CD4-positive, CD25-positive, alpha-beta regulatory T cell (primary cell): ENCODE measurements around the gene GPX3. TPM values are rescaled to one million over a fixed set of nuclear protein-coding genes. Genes with fewer than 3 reads are reported as not detected.

Experiments
- ATAC-seq, 2 donors: fragments of 150-1000 bp; cut with Tn5 transposase; one replicate each; pipeline ENCODE4 v1.10.0; 2021; ENCODE audit warnings: low read depth in 2 of 2, moderate number of reproducible peaks in 2 of 2, moderate library complexity in 1 of 2
- DNase-seq, 3 donors: peaks; one replicate each; pipeline versions ENCODE4 v3.0.0 to v3.0.0-alpha.2; 2012 to 2022; ENCODE audit warnings: mixed read lengths in 1 of 3
- H3K27ac ChIP-seq: one replicate; pipeline ENCODE4 v1.7.0; 2013; ENCODE audit warnings: mild to moderate bottlenecking, low read length; ENCODE audit not compliant: insufficient read depth, poor library complexity, severe bottlenecking
- H3K27me3 ChIP-seq: one replicate; pipeline ENCODE4 v1.7.0; 2013; ENCODE audit warnings: low read length; ENCODE audit not compliant: control insufficient read depth, insufficient read depth
- H3K36me3 ChIP-seq: one replicate; pipeline ENCODE4 v1.7.0; 2013; ENCODE audit warnings: mild to moderate bottlenecking, low read length, moderate library complexity; ENCODE audit not compliant: control insufficient read depth, insufficient read depth
- H3K4me1 ChIP-seq: 2 replicates; pipeline ENCODE4 v1.7.0; 2013; ENCODE audit warnings: mild to moderate bottlenecking, low read length; ENCODE audit not compliant: insufficient read depth, control insufficient read depth, poor library complexity, severe bottlenecking
- H3K4me3 ChIP-seq: one replicate; pipeline ENCODE4 v1.7.0; 2013; ENCODE audit warnings: low read depth, mild to moderate bottlenecking, low read length, moderate library complexity
- H3K9me3 ChIP-seq, 2 experiments: 1 replicate in 1 of 2; 2 replicates in 1 of 2; pipeline ENCODE4 v1.7.0; 2013; ENCODE audit warnings: low read length in 2 of 2, mild to moderate bottlenecking in 1 of 2, moderate library complexity in 1 of 2; ENCODE audit not compliant: control insufficient read depth in 2 of 2
- H3K27ac Mint-ChIP-seq, 3 donors: one replicate each; pipeline ENCODE4 v1.8.0; 2020 to 2022; ENCODE audit warnings: mild to moderate bottlenecking in 3 of 3, mixed read lengths in 3 of 3, moderate library complexity in 2 of 3
- H3K27me3 Mint-ChIP-seq: one replicate; pipeline ENCODE4 v1.8.0; 2022; ENCODE audit warnings: mild to moderate bottlenecking, mixed read lengths
- H3K36me3 Mint-ChIP-seq: one replicate; pipeline ENCODE4 v1.8.0; 2020; ENCODE audit warnings: mixed read lengths
- H3K4me1 Mint-ChIP-seq, 4 donors: one replicate each; pipeline ENCODE4 v1.8.0; 2020 to 2022; ENCODE audit warnings: mixed read lengths in 4 of 4, mild to moderate bottlenecking in 1 of 4
- H3K4me3 Mint-ChIP-seq, 4 donors: one replicate each; pipeline ENCODE4 v1.8.0; 2020 to 2022; ENCODE audit warnings: mild to moderate bottlenecking in 4 of 4, mixed read lengths in 4 of 4, moderate library complexity in 3 of 4
- H3K9me3 Mint-ChIP-seq, 7 donors: one replicate each; pipeline ENCODE4 v1.8.0; 2020 to 2022; ENCODE audit warnings: mixed read lengths in 7 of 7, mild to moderate bottlenecking in 3 of 7, moderate library complexity in 2 of 7
- polyA plus RNA-seq, 4 donors: library from polyadenylated mRNA; unstranded; fragments of 300-500 nt; fragmentation: Illumina TruSeq; gene quantifications; one replicate each; pipeline ENCODE4 v1.2.3, GENCODE V29; 2021
- total RNA-seq: library from RNA; stranded (reverse); gene quantifications from one replicate; pipeline ENCODE4 v1.2.3, GENCODE V29; 2022

GPX3 gene
- total and polyA plus RNA-seq, 5 donors from 2014 or later: 0.52 to 1.3 (median 1.0) TPM

GRCh38 chr5:151037561-151038411, 17.4 kb downstream of the GPX3 start:
- H3K9me3 ChIP-seq: no peaks in the 10 kb centered on the region
- H3K27me3 ChIP-seq: no peaks in the 10 kb centered on the region
- Mint-ChIP-seq H3K4me3 (no peak overlapping the region), H3K27ac (peak overlapping the region in 1 of 3 donors; percentile 59), H3K9me3 (no peaks in the 10 kb centered on the region), H3K27me3 (no peaks in the 10 kb centered on the region), H3K36me3 (peaks cover 48% of the 10 kb centered on the region), H3K4me1 (no peaks in the 10 kb centered on the region)
- no peak overlapping the region for H3K4me3 ChIP-seq
- no peak overlapping the region for H3K27ac ChIP-seq
- no peak for ATAC-seq
- DNase-seq: no peak
- peaks cover 97% of the 10 kb centered on the region for H3K36me3 ChIP-seq
- no peaks in the 10 kb centered on the region for H3K4me1 ChIP-seq

DNA sequence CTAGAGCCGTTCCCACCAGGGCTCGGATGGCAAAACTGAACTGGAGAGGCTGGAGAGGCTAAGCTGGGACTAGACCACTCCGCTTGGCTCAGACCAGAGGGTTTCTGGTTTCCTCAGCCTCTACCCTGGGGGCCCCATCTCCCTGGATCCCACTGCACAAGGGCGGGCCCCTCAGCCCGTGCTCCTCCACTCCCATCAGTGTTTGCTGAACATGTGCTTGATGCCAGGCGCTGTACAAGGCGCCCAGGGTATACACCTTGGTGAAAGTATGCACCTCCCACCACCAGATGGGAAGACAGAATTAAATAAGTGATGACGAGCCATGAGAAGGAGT, 18.0 kb downstream of the GPX3 start:
- H3K4me1 Mint-ChIP-seq: no peaks in the 10 kb centered on the region
- Histone ChIP-seq H3K27me3 (no peaks in the 10 kb centered on the region), H3K4me1 (no peaks in the 10 kb centered on the region), H3K27ac (no peak overlapping the region), H3K36me3 (peaks cover 99% of the 10 kb centered on the region), H3K9me3 (no peaks in the 10 kb centered on the region), H3K4me3 (no peak overlapping the region)
- H3K9me3 Mint-ChIP-seq: no peaks in the 10 kb centered on the region
- ATAC-seq (no peak), DNase-seq (no peak)
- H3K27me3 Mint-ChIP-seq: no peaks in the 10 kb centered on the region
- H3K27ac Mint-ChIP-seq: peak overlapping the region in 2 of 3 donors; percentile 56 to 80
- no peak overlapping the region for H3K4me3 Mint-ChIP-seq
- peaks cover 53% of the 10 kb centered on the region for H3K36me3 Mint-ChIP-seq

- no peaks in the 10 kb centered on the region for H3K9me3 ChIP-seq
- no peak for DNase-seq
- no peaks in the 10 kb centered on the region for H3K27me3 ChIP-seq
- peaks cover 52% of the 10 kb centered on the region for H3K36me3 Mint-ChIP-seq
- peak overlapping the region in 2 of 3 donors; percentile 56 to 80 for H3K27ac Mint-ChIP-seq
- no peak overlapping the region for H3K27ac ChIP-seq
- H3K36me3 ChIP-seq: peaks cover 99% of the 10 kb centered on the region
- H3K4me3 Mint-ChIP-seq: no peak overlapping the region
- ATAC-seq: no peak
- no peak overlapping the region for H3K4me3 ChIP-seq
- no peaks in the 10 kb centered on the region for H3K27me3 Mint-ChIP-seq
- no peaks in the 10 kb centered on the region for H3K9me3 Mint-ChIP-seq
- no peaks in the 10 kb centered on the region for H3K4me1 Mint-ChIP-seq
- H3K4me1 ChIP-seq: no peaks in the 10 kb centered on the region
These were observed 18.4 kb downstream of the GPX3 start for GRCh38 chr5:151038801-151039238.

DNA sequence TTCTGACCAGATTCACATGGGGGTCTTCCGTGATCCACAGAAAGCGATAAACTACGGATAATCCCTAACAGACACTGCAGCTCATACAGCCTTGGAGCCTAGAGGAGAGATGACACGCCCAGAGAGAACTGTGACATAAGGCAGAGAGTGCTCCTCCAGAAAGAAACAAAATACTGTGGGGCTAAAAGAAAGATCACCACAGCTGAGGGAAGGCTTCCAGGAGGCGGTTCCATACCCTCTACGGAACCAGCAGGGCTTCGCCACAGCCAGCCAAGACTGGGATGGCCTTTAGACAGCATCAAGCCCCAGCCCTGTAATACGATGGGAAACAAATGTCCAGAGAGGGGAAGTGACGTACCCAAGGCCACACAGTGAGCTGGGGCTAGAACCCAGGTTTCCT, 19.3 kb downstream of the GPX3 start:
- no peak overlapping the region for H3K27ac Mint-ChIP-seq
- peaks cover 99% of the 10 kb centered on the region for H3K36me3 ChIP-seq
- no peak for ATAC-seq
- no peak overlapping the region for H3K4me3 Mint-ChIP-seq
- no peaks in the 10 kb centered on the region for H3K4me1 ChIP-seq
- no peak overlapping the region for H3K4me3 ChIP-seq
- no peaks in the 10 kb centered on the region for H3K9me3 ChIP-seq
- DNase-seq: no peak
- H3K27ac ChIP-seq: no peak overlapping the region
- peaks cover 0 to 5% (median 0%) of the 10 kb centered on the region in 4 donors for H3K4me1 Mint-ChIP-seq
- H3K36me3 Mint-ChIP-seq: peaks cover 48% of the 10 kb centered on the region
- no peaks in the 10 kb centered on the region for H3K27me3 Mint-ChIP-seq
- no peaks in the 10 kb centered on the region for H3K27me3 ChIP-seq
- no peaks in the 10 kb centered on the region for H3K9me3 Mint-ChIP-seq

DNA sequence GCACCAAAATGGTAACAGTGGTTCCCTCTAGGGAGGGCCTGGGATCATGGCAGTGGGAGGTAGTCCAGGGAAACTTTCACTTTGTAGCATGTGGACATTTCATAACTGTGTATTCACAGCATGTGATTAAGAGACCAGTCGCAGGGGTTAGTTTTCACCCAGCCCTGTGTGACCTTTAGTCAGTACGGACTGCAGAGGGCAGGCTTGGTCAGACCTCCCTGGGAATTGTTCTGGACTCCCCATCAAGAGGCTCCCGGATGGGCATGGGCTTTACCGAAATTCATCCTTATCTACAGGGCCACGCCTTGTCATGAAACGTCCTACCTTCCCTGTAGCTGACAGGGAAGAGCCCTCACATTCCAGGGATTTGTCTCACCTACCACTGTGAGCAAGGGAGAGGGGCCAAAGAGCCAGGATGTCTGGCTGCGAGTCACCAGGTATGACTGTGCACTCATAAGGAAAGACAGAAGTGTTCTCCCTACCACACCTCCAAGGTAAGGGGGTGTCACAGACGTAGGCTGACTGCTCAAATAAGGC, 19.9 kb downstream of the GPX3 start:
- Mint-ChIP-seq H3K36me3 (peaks cover 49% of the 10 kb centered on the region), H3K4me3 (no peak overlapping the region), H3K9me3 (no peaks in the 10 kb centered on the region), H3K27me3 (no peaks in the 10 kb centered on the region), H3K4me1 (peaks cover 0 to 5% (median 0%) of the 10 kb centered on the region in 4 donors), H3K27ac (no peak overlapping the region)
- Histone ChIP-seq H3K4me3 (no peak overlapping the region), H3K36me3 (peaks cover 99% of the 10 kb centered on the region), H3K9me3 (no peaks in the 10 kb centered on the region), H3K4me1 (no peaks in the 10 kb centered on the region), H3K27me3 (no peaks in the 10 kb centered on the region), H3K27ac (no peak overlapping the region)
- ATAC-seq (no peak), DNase-seq (no peak)

DNA sequence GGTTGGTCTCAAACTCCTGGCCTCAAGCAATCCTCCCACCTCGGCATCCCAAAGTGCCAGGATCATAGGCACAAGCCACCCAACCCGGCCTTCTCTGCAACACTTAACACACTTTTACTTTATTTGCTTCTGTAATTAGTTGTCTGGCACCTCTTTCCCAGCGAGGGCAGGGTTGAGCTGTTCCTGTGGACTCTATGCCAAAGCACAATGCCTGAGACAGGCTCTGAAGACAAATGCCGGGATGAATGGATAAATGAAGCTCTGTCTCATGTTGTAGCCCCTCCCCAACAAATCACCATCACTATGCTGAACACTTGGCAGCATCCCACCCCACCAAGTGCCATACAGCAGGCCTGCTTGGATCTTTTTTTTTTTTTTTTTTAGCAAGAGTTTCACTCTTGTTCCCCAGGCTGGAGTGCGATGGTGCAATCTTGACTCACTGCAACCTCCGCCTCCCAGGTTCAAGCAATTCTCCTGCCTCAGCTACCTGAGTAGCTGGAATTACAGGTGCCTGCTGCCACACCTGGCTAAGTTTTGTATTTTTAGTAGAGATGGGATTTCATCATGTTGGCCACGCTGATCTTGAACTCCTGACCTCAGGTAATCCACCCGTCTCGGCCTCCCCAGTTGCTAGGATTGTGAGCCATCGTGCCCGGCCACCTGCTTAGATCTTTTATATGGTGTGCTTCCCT, 21.3 kb downstream of the GPX3 start:
- no peaks in the 10 kb centered on the region for H3K9me3 Mint-ChIP-seq
- H3K9me3 ChIP-seq: no peaks in the 10 kb centered on the region
- H3K4me3 Mint-ChIP-seq: no peak overlapping the region
- no peak overlapping the region for H3K27ac ChIP-seq
- H3K4me1 Mint-ChIP-seq: peaks cover 0 to 5% (median 2%) of the 10 kb centered on the region in 4 donors
- H3K27me3 ChIP-seq: no peaks in the 10 kb centered on the region
- H3K36me3 Mint-ChIP-seq: peaks cover 50% of the 10 kb centered on the region
- no peak overlapping the region for H3K4me3 ChIP-seq
- H3K27me3 Mint-ChIP-seq: no peaks in the 10 kb centered on the region
- peaks cover 99% of the 10 kb centered on the region for H3K36me3 ChIP-seq
- no peak overlapping the region for H3K27ac Mint-ChIP-seq
- no peaks in the 10 kb centered on the region for H3K4me1 ChIP-seq
- ATAC-seq: no peak
- no peak for DNase-seq

GRCh38 chr5:151042453-151043093, 22.2 kb downstream of the GPX3 start:
- Mint-ChIP-seq H3K36me3 (peaks cover 50% of the 10 kb centered on the region), H3K27ac (no peak overlapping the region)

More at GRCh38 chr5:151042453-151043093, 22.2 kb downstream of the GPX3 start:
- no peaks in the 10 kb centered on the region for H3K9me3 Mint-ChIP-seq
- H3K4me1 Mint-ChIP-seq: peaks cover 4 to 6% (median 5%) of the 10 kb centered on the region in 4 donors
- H3K27me3 ChIP-seq: no peaks in the 10 kb centered on the region
- no peak for ATAC-seq
- H3K4me3 Mint-ChIP-seq: no peak overlapping the region
- peaks cover 99% of the 10 kb centered on the region for H3K36me3 ChIP-seq
- no peak overlapping the region for H3K27ac ChIP-seq
- no peaks in the 10 kb centered on the region for H3K9me3 ChIP-seq
- H3K27me3 Mint-ChIP-seq: no peaks in the 10 kb centered on the region
- H3K4me3 ChIP-seq: no peak overlapping the region
- no peaks in the 10 kb centered on the region for H3K4me1 ChIP-seq
- no peak for DNase-seq
